GM12874 (cell line): ENCODE data around the gene C17orf75.

Source experiments
- TF ChIP-seq, protein P1 (sequence below): IDR thresholded peaks from 2 replicates; pipeline ENCODE4 v1.5.1; 2011; ENCODE audit warnings: low read depth, mild to moderate bottlenecking, control low read depth, low read length, moderate library complexity; ENCODE audit not compliant: insufficient read depth

C17orf75 gene

DNA sequence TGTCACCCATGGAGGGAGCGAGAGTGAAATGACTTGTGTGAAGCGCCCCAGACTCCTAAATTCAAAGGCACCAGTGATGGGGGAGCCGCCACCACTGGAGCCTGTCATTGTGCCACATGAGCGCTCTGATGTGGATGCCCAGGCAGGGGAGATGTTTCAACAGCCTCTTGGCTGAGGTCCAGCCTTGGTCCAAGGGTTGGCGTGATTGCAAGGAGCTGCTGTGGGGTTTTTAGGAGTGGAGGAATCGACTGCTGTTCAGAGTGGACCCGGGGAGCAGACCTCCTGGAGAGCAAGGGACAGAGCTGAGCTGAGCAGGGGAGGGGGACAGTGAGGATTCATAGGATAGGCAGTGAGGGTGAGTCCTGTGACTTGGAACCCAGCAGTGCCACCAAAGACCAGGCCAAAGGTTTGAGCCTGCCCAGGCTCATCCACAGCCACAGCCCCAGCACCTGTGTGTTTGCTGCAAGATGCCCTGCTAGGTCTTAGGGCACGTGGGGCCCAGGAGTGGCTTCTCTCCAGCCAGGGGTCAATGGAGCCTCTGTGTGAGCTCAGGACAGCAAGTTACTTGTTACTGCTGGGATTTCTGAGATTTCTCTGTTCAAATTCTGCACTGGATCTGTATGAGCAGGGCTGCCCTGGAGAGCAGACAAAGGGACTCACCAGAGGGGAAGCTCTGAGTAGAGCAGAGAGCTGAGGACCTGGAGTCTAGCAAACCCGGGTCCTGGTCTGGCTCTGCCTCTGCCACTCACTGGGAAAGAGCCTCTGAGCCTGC is 56.0 kb downstream of the C17orf75 start:
- TF ChIP-seq, protein P1, sequence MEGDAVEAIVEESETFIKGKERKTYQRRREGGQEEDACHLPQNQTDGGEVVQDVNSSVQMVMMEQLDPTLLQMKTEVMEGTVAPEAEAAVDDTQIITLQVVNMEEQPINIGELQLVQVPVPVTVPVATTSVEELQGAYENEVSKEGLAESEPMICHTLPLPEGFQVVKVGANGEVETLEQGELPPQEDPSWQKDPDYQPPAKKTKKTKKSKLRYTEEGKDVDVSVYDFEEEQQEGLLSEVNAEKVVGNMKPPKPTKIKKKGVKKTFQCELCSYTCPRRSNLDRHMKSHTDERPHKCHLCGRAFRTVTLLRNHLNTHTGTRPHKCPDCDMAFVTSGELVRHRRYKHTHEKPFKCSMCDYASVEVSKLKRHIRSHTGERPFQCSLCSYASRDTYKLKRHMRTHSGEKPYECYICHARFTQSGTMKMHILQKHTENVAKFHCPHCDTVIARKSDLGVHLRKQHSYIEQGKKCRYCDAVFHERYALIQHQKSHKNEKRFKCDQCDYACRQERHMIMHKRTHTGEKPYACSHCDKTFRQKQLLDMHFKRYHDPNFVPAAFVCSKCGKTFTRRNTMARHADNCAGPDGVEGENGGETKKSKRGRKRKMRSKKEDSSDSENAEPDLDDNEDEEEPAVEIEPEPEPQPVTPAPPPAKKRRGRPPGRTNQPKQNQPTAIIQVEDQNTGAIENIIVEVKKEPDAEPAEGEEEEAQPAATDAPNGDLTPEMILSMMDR, result no peak

DNA sequence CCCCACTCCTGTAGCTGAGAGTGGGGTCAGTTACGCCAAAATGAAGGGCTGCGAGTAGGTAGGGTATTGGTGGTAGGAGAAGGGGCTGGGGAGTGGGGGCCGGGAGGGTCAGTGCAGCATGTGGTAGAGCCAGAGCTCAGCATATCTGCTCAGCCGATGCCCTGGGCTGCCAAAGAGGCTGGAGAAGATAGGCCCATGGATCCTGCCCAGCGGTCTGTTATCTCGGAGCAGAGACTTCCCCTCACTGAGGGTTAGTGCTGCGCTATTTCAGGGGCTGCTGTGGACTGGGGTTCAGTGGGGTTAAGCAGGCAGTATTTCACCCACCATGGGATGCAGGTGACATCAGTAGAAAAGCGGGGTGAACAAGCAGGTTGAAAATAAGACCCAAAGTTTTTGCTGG is 56.7 kb downstream of the C17orf75 start:
- TF ChIP-seq, protein P1, result no peak

DNA sequence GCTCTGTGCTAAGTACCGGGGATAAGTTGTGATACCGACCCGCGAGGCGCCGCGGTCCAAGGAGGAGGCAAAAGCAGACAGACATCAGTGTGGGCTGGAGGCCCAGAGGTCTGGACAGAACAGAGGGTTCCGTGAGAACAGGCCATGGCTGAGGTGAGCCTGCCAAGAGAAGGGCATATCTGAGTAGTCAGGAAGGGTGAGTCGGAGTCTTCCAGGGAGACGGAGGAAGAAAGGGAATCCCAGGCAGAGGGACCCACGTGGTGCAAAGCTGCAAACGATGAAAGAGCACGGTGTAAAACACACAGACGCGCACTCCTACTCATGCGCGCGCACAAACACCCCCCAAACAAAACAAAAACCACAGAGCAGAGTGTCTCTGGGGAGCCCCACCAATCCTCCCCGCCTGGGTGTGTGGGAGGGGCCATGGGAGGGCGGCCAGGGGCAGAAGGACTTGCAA is 58.2 kb downstream of the C17orf75 start:
- TF ChIP-seq, protein P1, result no peak

DNA sequence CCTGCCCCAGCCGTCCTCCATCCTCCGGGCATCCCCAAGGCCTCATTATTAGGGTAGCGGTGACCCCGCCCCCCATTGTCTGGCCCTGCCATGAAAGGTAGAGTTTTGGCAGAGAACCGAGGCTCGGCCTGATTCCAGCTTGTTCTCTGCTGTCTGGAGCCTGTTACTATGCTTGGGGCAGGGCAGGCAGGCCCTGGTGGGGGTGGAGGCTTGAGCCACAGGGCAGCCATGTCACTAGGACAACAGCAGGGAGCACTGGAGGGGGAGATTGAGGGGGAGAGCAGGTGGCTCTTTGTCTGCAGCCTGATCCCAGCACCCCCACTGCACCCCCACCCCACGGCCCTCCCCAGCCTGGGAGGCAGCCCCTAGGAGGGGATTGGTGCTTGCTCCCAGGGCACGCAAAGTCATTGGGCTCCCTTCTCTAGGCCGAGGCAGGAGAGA is 60.9 kb downstream of the C17orf75 start:
- TF ChIP-seq, protein P1, result no peak

DNA sequence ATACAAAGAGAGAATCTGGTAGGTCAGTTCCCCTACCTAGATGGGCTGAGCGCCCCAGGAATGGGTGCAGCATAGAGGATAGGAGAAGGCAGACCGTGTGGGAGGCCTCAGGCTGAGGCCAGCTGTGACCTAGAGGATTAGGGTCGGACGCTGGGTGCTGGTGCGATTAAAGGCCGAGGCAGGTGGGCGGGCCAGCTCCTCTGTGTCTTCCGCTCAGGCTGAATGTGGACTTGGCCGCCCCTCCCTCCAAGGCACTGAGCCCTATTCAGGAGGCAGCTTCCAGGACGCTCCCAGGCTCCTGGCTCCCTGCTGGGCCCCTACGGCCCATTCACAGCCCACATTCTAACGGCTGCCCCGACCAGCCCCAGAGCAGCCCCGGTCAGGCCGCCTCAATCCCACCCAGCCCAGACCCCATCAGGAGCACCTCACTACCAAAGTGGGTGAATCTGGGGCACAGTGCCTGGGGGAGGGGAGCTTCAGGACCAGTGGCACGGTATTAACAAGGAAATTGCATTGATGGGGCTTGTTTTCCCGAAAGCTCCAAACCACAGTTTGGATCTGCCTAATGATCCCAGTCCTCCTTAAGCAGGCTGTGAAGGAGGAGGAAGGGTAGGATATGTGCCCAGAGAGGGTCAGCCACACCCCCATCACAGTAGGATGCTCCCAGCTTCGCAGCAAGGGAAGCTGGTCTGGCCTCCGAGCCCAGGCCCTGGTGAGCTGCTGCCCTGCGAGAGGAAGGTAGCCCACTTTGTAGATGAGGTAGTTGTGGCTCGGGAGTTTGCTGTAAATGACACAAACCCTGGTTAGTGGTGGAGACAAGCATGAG is 61.9 kb downstream of the C17orf75 start:
- TF ChIP-seq, protein P1, result no peak

DNA sequence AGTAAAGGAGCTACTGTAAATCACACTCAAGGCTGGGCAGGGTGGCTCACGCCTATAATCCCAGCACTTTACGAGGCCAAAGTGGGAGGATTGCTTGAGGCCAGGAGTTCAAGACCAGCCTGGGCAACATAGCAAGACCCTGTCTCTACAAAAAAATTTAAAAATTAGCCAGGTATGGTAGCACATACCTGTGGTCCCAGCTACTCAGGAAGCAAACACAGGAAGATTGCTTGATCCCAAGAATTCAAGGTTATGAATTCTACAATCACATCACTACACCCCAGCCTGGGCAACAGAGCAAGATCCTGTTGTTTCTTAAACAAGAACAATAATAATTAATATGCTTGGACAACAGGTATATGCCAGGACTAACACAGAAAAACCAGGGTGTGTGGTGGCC is 63.2 kb downstream of the C17orf75 start:
- TF ChIP-seq, protein P1, result no peak
